ENCODE measurements around the gene ABHD12.

The ABHD12 gene

DNA sequence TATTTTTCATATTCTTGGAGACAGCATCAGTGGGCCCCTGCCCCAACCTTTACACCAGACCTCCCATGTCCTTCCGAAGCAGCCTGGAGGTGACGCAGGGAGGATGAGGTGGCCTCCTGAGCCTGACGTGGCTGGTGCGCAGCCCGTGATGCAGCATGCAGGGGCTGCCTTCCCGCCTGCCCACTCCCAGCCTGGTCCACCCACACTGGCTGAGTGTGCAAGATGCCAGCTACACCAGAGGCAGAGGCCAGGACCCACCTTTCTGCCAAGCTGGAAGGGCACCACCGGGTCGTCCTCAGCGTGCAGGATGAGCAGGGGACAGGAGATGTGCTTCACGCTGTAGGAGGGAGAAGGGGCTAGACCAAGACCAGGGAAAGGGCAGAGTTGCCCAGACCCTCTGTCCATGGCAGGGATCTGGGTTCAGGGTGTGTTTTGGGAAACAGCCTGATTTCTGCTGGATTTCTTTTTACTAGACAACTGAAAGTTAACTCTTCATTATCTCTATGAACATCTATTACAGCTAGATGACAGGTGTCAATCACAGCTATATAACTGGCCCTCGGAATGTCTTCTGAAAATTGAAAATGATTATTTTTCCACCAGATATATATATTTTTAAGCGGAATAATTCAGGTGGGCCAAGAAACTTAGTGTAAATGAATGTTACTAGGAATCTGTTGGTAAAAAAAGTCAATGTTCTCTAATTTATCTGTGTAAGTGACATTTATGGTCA is 87.2 kb downstream of the ABHD12 start:
- no peak for DNase-seq

DNA sequence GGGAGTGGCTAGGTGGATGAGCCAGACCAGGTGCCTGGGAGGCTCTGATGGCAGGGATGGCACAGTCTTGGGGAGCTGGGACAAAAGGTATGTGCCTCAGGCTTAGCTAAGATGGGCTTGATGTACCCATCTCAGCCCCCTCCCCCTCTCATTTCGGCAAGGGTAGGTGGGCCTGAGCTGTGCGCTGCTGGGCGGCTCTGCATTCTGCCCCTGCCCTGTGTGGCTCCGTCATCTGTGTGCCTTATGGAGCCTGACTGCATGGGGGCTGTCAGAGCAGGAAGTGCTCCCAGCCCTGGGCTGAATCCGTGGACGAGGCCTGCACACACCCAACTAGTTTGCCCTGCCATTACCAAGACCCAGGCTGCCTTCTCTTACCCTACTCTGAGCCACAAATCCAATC is 88.0 kb downstream of the ABHD12 start:
- no peak for DNase-seq

DNA sequence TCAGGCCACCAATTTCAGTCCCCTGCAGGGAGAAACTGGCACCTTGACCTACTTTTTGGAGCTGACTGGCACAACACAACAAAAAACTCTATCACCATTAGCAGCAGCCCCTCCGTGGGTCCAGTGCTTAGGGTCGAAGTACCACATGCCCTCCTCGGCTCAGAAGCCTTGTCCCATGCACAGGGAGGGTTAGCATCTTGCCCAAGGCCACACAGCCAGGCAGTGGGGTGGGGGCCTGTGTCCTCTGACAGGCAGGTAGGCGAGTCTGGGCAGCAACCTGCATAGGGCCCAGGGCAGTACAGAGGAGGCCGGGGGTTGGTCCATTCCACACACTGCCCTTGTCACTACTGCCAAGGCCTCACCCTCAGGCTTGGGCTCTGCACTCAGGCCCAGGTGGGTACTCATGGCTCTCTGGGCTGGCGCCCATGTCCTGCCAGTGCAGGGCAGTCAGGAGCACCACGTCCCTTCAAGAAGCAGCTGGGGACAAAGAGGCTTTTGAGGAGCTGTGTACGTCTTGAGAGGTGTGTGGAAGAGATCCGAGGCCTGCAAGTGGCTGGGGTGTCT is 89.2 kb downstream of the ABHD12 start:
- DNase-seq, result no peak

DNA sequence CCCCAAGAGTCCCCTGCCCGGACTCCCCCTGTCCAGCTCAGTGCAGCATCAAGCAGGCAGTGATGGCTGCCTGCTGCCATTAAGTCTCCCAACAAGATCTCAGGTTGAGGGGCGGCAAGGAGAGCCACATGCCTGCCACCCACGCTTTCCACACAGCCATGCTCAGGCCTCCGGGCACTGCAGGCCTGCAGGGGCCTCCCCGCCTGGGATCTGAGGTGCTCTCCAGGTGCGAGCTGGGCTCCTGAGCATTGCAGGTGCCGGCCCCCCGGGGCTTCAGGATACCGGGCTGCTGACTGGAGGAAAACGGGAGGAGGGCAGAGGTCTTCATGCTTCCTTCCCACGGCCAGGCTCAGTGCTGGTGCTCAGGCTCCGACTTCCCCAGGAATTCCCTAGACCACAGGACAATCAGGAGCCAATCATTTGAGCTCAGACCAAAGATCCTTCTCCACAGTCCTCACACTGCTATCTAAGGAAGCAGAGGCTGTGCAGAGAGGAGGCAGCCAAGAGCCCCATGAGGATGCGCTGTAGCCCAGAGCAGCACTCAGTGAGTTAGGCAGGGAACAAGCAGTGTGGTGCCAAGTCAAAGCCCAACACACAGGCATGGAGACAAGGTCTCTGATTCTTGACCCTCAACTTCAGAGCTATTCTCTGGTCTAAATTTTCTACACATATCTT is 90.0 kb downstream of the ABHD12 start:
- DNase-seq, result no peak

DNA sequence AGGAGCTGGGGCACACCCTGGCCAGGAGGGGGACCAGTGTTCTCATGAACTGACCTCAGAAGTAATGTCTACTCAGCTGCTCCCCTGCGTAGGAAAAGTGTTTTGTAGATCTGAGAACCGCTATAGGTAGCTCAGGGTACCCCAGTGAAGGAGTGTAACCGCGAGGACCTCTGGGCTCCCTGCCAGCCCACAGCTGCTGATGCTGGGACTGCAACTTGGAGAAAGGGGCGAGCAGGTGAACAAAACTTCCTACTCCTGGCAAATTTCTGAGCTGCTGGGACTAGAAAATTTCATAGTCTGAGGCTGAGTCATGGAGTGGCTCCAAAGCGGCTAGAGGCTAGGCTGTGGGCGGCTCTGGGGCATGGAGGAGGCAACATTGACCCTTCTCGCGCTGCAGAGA is 90.8 kb downstream of the ABHD12 start:
- DNase-seq, result no peak

DNA sequence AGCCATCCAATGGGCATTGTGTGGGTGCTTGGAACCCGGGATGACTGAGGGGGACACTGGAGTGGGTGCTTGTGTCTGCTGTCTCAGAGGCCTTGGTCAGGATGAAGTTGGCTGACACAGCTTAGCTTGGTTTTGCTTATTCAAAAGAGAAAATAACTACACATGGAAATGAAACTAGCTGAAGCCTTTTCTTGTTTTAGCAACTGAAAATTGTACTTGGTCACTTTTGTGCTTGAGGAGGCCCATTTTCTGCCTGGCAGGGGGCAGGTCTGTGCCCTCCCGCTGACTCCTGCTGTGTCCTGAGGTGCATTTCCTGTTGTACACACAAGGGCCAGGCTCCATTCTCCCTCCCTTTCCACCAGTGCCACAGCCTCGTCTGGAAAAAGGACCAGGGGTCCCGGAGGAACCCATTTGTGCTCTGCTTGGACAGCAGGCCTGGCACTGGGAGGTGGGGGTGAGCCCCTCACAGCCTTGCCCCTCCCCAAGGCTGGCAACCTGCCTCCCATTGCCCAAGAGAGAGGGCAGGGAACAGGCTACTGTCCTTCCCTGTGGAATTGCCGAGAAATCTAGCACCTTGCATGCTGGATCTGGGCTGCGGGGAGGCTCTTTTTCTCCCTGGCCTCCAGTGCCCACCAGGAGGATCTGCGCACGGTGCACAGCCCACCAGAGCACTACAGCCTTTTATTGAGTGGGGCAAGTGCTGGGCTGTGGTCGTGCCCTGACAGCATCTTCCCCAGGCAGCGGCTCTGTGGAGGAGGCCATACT is 93.3 kb downstream of the ABHD12 start:
- no peak for DNase-seq

DNA sequence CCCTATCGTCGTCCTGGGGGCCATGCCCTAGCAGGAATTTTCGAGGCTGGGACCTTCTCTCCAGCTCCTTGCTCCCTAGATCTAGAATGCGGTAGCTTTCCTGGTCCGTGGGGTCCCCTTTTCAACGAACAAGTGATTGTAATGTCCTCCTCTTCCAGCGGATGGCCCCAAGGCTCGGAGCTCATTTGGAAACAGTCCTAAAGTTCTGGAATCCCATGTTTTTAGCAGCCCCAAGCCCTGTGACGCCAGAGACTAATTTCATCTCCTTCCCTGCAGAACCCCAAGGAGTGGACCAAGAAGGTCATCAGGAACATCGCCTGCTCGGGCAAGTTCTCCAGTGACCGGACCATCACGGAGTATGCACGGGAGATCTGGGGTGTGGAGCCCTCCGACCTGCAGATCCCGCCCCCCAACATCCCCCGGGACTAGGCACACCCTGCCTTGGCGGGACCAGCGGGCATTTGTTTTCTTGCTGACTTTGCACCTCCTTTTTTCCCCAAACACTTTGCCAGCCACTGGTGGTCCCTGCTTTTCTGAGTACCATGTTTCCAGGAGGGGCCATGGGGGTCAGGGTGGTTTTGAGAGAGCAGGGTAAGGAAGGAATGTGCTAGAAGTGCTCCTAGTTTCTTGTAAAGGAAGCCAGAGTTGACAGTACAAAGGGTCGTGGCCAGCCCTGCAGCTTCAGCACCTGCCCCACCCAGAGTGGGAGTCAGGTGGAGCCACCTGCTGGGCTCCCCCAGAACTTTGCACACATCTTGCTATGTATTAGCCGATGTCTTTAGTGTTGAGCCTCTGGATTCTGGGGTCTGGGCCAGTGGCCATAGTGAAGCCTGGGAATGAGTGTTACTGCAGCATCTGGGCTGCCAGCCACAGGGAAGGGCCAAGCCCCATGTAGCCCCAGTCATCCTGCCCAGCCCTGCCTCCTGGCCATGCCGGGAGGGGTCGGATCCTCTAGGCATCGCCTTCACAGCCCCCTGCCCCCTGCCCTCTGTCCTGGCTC is 94.2 kb downstream of the ABHD12 start:
- no peak for DNase-seq

DNA sequence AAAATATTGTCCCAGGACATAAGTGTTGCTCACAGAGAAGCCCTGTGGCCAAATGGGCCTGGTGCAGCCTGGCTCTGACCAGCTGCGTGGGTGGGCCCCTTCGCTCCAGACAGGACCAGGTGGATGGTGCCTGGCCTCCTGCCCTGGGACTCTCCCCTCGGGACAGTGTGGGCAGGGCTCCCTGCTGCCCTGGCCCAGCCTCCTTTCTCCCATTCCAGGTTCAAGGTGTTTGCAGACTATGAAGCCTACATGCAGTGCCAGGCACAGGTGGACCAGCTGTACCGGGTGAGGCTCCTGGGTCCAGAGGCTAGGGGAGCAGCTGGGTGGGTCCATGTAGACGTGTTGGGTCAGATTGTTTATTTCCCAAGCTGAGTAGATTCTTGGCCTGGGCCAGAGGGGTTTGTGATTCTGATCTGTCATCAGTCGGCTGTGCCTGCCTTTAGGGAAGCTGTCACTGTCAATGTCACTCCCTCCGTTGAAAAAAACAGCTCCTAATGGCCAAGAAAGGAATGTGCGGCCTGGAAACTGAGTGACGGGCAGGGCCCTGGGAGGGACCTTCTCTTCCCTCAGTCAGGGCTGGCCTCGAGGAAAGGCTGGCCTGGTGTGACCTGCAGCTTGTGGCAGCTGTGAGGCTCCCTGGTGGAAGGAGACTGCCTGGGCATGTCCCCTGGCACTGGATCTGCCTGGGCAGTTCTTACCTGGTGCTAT is 95.1 kb downstream of the ABHD12 start:
- no peak for DNase-seq

DNA sequence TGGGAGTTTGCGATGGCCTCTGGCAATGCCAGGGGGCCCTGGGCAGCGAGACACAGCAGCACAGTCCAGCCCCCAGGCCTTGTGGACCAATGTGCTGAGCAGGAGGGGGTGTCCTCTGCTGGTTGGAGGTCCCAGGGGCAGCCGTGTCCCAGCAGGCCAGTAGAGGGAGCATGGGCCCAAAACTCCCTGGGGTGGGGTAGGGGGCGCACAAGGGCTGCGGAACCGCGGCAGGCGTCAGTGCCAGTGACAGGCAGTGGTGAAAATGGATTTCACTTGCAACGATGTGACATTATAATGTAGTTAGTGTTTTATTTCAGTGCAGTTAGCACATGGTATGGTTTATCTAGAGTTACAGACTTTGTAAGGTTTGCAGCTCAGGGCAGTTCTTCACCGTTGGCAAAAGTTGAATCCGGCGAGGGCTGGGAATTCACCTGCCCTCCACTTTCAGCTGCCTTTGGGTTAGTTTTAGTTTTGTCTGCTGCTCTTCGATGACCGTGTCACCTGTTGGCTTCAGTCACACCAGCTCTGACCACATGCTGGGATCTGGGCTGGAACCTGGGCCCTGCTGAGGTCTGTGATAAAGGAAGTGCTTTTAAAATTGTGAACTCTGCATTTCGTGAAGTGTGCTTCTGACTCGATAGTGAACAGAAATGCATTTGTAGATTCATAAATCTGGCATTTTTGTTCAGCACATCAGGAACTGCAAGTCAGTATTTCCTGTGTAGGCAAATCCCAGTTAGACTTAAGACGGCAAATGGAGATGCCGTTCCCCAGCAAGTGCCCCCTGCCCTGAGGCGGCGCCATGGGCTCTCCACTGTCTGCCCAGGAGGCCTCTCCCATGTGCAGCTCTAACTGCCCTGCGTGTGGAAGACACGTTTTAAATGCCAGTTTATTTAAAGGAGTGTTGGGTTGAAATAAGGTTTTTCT is 95.9 kb downstream of the ABHD12 start:
- no peak for DNase-seq

DNA sequence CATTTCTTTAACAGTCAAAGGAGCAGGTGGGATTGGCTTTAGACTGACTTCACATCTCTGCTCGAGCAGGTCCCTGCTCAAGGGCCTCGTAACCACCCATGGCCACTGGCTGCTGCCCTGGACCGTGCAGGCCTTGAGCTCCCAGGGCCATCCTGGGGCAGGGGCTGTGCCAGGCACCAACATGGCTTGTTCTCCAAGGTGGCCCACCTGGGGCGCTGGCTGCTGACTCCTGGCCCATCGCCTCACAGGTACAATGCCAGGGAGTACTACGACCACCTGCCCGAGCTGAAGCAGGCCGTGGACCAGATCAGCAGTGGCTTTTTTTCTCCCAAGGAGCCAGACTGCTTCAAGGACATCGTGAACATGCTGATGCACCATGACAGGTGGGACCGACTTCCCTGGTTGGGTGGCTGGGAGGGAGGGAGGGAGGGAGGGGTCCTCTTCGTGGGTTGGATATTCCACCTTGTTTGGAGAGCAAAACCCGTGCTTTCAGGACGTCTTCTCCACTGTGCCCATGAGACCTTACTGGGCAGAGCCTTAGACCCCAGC is 96.7 kb downstream of the ABHD12 start:
- no peak for DNase-seq

DNA sequence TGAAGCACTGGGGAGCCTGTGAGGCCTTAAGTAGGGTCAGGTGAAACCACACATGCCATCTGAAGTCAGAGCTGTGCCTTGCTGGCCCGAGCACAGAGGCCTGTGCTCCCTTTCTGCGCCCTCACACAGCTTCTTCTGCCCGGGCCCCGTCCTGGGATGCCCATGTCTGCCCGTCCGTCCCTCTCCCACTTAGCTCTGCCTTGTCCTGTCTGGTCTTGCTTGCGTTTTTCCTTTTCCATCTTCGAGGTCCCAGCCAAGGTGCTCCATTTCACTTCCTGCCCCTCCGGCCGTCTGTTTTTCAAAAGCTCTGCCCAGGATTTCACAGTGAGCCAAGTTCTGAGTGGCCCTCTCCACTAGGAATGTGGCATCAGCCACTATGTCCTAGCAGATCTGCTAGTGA is 97.1 kb downstream of the ABHD12 start:
- DNase-seq, result no peak

DNA sequence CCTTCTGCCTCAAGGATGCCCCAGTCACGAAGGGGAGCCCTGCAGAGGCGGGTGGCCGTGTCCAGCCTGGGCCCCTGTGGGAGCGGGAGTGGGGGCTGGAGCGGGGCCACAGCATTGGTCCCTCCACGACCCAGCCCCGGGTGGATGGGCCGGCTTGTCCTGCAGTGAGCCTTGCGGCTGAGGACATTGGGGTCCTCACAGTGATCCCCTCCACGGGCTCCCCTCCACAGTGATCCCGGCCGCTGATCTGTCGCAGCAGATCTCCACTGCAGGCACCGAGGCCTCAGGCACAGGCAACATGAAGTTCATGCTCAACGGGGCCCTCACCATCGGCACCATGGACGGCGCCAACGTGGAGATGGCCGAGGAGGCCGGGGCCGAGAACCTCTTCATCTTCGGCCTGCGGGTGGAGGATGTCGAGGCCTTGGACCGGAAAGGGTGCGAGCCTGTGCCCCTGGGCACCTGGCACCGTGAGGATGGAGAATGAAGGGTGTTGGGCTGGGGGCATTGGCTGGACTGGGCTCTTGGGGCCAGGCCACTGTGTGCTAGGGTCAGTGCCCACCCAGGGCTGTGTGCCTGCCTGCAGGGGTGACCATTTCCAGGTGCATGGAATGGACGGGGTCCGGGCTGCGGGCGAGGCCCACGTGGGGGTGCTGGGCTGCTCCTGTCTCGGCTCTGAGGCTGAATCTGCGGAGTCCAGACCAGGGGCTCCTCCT is 98.3 kb downstream of the ABHD12 start:
- DNase-seq, result no peak

DNA sequence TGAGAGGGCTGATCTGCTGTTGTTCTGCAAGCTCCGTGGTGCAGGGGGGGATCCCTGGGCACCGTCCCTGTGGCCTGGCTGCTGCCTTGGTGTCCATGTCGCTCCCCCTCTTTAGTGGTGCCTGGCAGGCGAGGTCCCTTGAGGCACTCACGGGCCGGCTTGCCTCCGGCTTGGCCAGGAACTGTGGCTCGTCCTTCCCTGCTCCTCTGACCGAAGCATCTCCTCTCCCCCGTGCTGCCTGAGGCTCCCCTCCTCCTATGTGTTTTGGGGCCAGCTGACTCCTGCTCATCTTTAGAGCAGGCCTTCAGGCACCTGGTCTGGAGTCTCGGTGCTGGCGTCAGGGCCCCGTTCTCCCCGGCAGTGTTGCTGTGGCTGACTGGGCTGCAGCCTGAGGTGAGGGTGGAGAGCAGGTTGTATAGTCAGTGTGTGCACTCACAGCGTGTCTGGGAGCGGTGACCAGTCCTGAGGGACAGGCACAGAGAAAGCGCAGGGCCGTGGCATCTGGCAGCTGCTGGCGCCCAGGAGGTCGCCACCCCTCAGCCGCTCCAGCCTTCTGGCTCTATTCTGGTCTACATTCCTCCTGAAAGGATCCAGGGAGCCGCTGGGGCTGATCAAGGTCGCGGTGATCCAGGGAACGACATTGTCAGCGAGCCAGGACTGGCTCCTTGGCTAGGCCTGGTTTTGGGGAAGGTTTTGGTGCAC is 99.1 kb downstream of the ABHD12 start:
- DNase-seq, result no peak

DNA sequence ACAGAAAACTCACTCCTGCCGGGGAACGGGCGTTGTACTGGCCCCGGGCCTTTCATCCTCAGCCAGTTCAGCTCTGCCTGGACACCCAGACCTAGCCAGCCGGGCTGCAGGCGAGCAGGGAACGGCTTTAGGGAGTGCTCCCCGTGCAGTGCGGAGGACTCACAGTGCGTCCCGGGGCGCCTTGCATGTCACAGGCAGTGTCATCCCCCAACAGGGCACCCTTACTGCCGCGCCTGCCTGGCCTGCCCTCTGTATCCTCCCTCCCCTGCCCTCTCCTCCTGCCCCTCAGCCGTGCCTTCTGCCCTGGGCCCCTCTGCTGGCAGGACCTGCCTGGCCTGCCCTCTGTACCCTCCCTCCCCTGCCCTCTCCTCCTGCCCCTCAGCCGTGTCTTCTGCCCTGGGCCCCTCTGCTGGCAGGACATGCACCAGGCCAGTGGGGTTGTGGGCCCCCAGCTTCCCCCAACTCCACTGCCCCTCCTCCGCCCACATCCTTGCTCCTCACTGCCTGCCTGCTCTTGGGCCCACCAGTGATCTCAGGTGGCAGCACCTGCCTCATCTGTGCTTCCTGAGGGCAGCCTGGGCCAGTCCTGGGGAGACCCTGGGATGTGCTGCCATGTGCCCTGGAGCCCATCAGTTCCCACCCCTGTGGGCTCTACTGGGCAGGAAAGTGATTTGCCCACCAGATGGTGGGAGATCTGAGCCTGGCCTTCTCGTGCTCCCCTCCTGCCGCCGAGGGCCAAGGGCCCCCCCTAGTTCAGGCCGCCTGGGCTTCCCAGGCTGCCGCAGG is 99.8 kb downstream of the ABHD12 start:
- DNase-seq, result no peak

DNA sequence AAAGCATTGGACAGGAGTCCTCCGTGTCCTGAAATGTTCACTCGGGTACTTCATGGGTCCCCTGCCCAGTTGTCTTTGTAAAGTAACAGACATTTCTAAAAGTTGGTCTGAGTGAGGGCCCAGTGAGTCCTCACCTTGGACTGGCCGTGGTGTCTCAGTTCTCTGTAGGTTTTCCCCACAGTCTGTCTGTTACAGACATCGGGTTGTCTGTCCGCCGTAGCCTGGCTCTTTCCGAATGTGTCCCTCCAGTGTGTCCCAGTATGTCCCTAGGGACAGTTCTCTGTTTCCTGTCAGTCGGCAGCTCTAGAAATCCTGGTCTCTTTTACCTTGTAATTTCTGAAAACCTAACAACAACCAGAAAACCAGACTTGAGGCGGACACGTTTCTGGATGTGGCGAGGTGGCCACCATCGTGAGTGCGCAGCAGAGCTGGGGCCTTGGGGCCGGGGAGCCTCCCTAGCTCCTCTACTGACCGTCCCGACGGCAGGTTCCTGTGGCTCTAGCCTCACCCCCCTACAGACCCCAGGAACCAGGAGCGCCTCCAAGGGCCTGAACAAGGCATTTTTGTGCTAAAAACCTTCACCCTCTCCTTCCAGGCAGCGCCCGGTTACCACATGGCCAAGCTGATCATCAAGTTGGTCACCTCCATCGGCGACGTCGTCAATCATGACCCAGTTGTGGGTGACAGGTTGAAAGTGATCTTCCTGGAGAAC is 100.6 kb downstream of the ABHD12 start:
- DNase-seq, result no peak

DNA sequence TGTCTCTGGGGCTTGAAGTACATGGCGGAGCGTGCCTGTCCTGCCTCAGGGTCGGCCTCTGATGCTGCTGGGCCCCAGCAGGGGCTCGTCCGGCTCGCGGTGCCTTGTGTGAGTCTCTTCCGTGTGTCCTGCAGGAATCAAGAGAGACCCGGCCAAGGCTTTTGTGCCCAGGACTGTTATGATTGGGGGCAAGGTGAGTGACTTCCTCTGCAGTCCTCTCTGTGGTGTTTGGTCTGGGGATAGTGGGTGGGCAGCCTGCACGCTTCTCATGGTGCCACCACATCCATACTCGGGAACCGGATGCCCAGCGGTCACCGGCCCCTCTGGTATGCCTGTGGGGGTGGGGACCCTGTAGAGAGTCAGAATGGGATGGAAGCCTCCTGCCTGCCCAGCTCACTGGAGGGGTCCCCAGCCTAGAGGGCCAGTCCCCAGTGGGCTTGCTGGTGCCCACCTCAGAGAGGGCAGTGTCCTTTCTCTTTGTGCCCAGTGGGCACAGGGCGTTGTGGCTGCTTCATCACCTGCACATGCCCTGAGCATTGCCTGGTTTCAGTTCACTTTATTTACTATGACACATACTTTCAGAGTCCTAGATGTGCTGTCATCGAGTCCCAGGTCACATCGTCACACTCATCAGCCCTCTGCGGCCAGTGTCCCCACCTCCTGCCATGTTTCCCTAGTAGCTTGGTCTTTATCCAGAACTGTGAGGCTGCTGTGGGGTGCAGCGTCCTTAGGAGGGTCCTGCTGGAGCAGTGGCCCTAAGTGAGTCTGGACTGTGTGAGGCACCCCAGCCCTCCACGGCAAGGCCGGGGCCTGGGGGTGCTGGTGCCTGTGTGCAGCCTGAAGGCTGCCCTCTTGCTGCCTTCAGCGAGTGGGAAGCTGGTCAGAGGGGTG is 102.1 kb downstream of the ABHD12 start:
- DNase-seq, result no peak

Measured in GF-D8 (cell line).